ENCODE results near the gene HSD17B8. TPM values are rescaled to one million over a fixed set of nuclear protein-coding genes. Genes with fewer than 3 reads are reported as not detected.

HSD17B8 gene
- total RNA-seq, 2 donors from 2014 or later, result 10.3 to 31.4 TPM

- H3K4me1 ChIP-seq, result peaks cover 0 to 18% of the 10 kb centered on the region in 2 donors
- no peaks in the 10 kb centered on the region for H3K27me3 ChIP-seq
- DNase-seq (ENCODE audit: low spot score), result peak; percentile 85
- peak overlapping the region; percentile 23 to 59 for H3K27ac ChIP-seq
- no peaks in the 10 kb centered on the region for H3K9me3 ChIP-seq
- peak; percentile 91 to 99 for TF ChIP-seq CTCF (IDR thresholded peaks at IDR 0.05)
- peak overlapping the region; percentile 32 to 52 for H3K4me3 ChIP-seq
- H3K36me3 ChIP-seq, result no peaks in the 10 kb centered on the region
Measured at GRCh38 chr6:33161354-33162331, 42.8 kb upstream of the HSD17B8 start.

DNA sequence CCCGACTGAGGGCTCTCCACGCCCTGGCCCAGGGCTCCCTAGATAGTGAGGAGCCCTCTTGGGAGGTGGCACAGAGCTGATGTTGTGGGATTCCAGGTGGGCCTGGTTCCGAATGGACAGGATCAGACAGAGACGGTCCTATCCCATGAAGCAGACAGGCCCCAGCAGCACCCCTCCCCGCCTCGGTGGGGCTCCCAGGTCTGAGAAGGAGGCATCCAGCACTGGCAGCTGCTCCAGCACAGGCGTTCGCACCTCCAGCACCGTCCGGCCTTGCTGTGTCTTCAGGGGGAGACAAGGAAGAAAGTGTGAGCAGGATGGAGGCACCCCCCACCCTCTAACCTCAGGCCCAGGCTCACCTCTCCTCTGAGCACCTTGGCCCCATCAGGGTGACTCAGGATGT is 40.9 kb upstream of the HSD17B8 start:
- no peak overlapping the region for H3K27ac ChIP-seq
- H3K27me3 ChIP-seq, result no peaks in the 10 kb centered on the region
- no peak for TF ChIP-seq CTCF (IDR thresholded peaks at IDR 0.05)
- peaks cover 0 to 18% of the 10 kb centered on the region in 2 donors for H3K4me1 ChIP-seq
- no peaks in the 10 kb centered on the region for H3K9me3 ChIP-seq
- DNase-seq (ENCODE audit: low spot score), result no peak
- H3K4me3 ChIP-seq, result no peak overlapping the region
- no peaks in the 10 kb centered on the region for H3K36me3 ChIP-seq

DNA sequence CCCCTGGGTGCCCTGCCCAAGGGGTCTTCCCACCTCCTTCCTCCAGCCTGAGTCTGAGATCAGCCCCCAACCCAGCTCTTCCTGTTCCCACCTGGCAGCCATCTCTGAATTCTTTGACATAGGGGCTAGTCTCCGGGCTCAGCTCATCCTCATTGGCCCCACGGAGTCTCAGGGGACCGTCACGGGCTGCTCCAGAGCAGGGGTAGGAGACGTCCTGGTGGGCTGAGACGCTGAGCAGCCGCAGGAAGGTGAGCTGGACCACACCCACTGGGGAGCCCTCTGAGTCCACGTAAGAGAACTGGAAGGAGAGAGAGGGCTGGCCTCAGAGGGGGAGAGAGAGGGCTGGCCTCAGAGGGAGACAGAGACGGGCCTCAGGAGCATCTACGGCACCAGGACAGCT is 40.3 kb upstream of the HSD17B8 start:
- Histone ChIP-seq H3K27me3 (no peaks in the 10 kb centered on the region), H3K4me1 (peaks cover 0 to 18% of the 10 kb centered on the region in 2 donors), H3K9me3 (no peaks in the 10 kb centered on the region), H3K4me3 (no peak overlapping the region), H3K27ac (no peak overlapping the region), H3K36me3 (no peaks in the 10 kb centered on the region)
- no peak for TF ChIP-seq CTCF (IDR thresholded peaks at IDR 0.05)
- DNase-seq (ENCODE audit: low spot score), result no peak

DNA sequence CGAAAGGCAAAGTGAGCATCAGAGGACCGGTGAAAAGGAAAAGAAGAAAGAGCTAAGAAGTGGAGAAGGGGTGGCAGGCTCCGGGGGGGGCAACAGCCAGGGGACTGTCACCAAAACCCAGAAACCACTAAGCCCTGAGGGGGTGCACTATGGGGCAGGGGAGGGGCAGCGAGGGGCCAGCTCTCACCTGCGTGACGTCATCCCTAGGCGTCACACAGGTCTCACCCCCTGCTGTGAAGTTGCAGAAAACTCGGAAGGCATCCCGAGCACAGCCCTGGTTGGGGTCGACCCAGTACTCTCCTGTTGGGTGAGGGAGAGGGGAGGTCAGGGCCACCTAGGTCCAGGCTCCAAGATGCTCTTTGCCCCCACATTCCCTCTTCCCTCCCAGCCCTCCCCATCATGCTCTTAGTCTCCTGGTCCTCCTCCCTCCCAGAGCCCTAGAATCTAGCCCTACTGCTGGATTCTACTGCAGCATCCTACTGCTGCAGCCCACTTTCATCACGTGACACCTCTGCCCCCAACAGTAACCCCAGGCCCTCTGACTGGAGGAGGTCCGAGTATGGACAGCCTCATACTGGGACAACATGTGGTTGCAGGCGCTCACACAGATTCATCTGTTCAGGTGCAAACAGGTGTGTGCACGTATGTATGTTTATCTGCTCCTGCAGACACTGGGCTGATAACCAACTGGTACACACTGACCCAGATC is 39.6 kb upstream of the HSD17B8 start:
- Histone ChIP-seq H3K36me3 (no peaks in the 10 kb centered on the region), H3K9me3 (no peaks in the 10 kb centered on the region), H3K4me3 (no peak overlapping the region), H3K4me1 (peaks cover 0 to 18% of the 10 kb centered on the region in 2 donors), H3K27me3 (no peaks in the 10 kb centered on the region), H3K27ac (no peak overlapping the region)
- DNase-seq (ENCODE audit: low spot score), result no peak
- TF ChIP-seq CTCF (IDR thresholded peaks at IDR 0.05), result no peak

GRCh38 chr6:33165581-33166258 is 38.7 kb upstream of the HSD17B8 start:
- no peak for DNase-seq (ENCODE audit: low spot score)
- Histone ChIP-seq H3K36me3 (no peaks in the 10 kb centered on the region), H3K4me3 (no peak overlapping the region), H3K4me1 (peaks cover 0 to 15% of the 10 kb centered on the region in 2 donors), H3K27ac (no peak overlapping the region), H3K9me3 (no peaks in the 10 kb centered on the region), H3K27me3 (no peaks in the 10 kb centered on the region)
- no peak for TF ChIP-seq CTCF (IDR thresholded peaks at IDR 0.05)
